GM13976 (cell line): ENCODE data around the gene ZNF648.
"Not testable (repeated sequence)": the region's sequence is repeated elsewhere in the genome, so short reads cannot be mapped to it uniquely, and the experiment has no call there.

Source experiments
- DNase-seq: peaks from one replicate; pipeline ENCODE4 v3.0.0; 2012; ENCODE audit warnings: low spot score
- in situ Hi-C: fragments of 300-500 bp; cut with MboI; formaldehyde crosslinking; loops from one replicate; pipeline ENCODE4 v1.12.0; 2022; ENCODE audit warnings: low sequenced_read_pairs, mixed read lengths, inconsistent platforms; ENCODE audit not compliant: unreplicated experiment
- TF ChIP-seq, protein P1 (sequence below): IDR thresholded peaks from 2 replicates; pipeline ENCODE4 v1.5.1; 2012; ENCODE audit warnings: borderline replicate concordance, mild to moderate bottlenecking; ENCODE audit not compliant: insufficient read depth; ENCODE audit errors: extremely low read depth, missing control alignments, control extremely low read depth

The ZNF648 gene

DNA sequence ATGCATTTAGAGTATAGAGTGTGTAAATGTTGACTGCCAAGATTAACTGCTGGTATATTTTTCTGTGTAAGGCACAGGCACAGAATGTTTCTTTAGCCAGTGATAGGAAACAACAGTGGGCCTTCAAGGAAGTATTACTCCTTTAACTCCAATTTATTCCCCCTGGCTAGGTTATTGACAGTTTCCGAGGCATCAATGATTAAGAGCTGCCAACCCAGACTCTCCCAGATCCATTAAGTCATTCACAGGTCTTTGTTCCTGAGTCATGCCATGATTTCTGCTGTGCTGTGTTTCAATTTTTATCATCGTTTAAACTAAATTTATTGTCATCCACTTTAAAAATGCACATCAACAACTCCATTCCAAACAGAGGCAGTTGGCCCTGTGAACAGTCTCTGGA lies 9.2 kb downstream of the ZNF648 start:
- DNase-seq = no peak
- in situ Hi-C loops = no loop called here
- TF ChIP-seq, protein P1, sequence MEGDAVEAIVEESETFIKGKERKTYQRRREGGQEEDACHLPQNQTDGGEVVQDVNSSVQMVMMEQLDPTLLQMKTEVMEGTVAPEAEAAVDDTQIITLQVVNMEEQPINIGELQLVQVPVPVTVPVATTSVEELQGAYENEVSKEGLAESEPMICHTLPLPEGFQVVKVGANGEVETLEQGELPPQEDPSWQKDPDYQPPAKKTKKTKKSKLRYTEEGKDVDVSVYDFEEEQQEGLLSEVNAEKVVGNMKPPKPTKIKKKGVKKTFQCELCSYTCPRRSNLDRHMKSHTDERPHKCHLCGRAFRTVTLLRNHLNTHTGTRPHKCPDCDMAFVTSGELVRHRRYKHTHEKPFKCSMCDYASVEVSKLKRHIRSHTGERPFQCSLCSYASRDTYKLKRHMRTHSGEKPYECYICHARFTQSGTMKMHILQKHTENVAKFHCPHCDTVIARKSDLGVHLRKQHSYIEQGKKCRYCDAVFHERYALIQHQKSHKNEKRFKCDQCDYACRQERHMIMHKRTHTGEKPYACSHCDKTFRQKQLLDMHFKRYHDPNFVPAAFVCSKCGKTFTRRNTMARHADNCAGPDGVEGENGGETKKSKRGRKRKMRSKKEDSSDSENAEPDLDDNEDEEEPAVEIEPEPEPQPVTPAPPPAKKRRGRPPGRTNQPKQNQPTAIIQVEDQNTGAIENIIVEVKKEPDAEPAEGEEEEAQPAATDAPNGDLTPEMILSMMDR = no peak

DNA sequence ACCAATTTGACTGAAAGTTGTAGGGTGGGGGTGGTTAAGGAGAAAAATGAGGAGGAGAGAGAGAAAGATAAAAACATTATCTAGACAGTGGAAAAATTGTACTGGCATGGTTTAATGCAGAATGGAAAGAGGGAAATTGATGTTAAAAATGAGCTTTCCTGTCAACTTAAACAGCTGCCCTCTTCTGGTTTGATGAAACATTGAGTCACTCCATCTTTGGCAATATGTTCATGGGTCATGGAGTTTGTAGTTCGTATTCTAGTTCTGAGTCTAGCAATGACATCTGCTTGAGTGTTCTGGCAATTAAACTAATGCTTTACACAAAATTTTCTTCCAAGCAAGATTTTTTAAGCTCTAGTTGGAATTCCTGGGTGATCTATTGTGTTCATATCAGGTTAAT lies 9.6 kb downstream of the ZNF648 start:
- TF ChIP-seq, protein P1 = no peak
- DNase-seq = no peak
- in situ Hi-C loops = no loop called here

DNA sequence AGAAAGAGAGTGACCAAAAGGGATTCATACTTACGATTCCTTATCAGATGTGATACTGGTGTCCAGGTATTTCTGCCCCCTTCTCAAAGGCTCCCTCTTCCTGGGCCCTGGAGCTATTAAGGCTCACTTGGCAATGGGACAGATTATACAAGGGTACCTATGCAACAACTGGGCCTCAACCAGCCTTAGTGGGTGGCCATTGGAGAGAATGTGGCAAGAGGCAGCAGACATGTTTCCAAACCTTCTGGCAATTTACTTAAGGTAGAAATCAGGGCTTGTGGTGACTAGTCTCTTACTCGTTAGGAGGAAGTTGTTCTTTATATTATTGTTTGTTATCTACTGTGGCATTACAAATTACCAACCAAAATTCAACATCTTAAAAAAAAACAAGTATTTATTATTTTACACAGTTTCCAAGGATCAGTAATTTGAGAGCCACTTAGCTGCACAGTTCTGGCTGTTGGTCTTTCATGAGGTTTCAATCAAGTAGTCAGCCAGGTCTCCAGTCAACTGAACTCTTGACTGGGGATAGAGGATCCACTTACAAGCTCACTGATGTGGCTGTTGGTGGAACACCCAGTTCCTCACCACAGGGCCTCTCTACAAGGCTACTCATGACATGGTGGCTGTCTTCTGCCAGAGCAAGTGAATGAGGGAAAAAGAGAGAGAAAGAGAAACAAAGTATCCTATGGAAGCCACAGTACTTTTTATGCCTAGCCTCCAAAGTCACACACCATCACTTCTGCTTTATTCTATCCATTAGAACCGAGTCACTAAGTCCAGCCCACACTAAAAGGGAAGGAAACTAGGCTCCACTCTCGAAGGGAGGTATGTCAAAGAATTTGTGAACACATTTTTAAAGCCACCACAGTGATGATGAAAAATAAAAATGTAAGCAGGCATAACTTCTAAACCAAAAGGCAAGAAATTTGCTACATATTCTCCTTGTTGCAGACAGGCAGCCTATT lies 10.7 kb downstream of the ZNF648 start:
- TF ChIP-seq, protein P1 = no peak
- in situ Hi-C loops = no loop called here
- no peak for DNase-seq

DNA sequence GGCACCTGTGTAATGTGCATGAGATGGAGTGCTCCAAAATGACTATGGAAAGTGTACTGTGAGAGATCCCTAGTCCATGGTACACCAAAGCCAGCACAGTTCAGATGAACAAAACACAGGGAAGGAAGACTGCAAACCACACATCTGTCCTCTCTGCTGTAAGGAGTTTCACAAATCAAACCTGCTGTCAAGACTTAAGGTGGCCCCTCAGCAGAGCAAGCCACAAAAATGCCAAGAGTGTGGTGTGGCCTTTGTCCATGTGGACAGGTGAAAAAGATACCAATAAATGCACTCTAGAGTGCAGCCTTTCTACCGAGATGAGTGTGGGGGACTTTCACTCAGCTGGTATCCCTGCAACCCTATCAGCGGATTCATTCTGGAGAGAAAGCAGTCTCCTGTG lies 12.9 kb downstream of the ZNF648 start:
- TF ChIP-seq, protein P1 = no peak
- in situ Hi-C loops = loop anchor here (5.0 kb wide), 1 partner anchor 566 kb away; the partner anchor contains the start of gene CACNA1E
- DNase-seq = no peak

DNA sequence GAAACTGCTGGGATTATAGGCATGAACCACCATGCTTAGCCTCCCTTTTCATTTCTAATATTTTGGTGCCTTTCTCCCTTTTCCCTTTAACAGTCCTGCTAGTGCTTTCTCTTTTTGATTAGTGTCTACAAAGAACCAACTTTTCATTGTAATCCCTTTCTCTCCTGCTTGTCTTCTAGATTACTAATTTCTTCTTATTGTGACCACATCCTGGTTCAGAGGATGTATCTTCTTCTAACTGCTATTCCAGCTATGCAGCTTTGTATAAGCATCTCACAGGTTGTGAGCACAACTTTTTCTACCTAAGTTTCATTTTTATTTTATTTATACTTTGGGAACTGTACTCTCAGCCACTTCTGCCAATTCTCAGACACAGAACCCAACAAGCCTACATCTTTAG lies 14.7 kb downstream of the ZNF648 start:
- DNase-seq = no peak
- in situ Hi-C loops = loop anchor here (5.0 kb wide), 1 partner anchor 564 kb away; the partner anchor contains the start of gene CACNA1E
- TF ChIP-seq, protein P1 = no peak

DNA sequence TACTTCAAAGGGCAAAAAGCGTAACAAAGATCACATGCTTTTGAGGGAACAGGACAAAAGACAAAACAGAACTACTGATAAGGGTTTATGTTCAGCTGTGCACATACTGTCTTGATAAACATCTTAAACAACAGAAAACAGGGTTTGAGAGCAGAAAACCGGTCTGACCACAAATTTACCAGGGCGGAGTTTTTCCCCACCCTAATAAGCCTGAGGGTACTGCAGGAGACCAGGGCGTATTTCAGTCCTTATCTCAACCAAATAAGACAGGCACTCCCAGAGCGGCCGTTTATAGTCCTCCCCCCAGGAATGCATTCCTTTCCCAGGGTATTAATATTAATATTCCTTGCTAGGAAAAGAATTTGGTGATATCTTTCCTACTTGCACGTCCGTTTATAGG lies 16.0 kb downstream of the ZNF648 start:
- DNase-seq = not testable (repeated sequence)
- in situ Hi-C loops = loop anchor here (5.0 kb wide), 1 partner anchor 563 kb away; the partner anchor contains the start of gene CACNA1E

DNA sequence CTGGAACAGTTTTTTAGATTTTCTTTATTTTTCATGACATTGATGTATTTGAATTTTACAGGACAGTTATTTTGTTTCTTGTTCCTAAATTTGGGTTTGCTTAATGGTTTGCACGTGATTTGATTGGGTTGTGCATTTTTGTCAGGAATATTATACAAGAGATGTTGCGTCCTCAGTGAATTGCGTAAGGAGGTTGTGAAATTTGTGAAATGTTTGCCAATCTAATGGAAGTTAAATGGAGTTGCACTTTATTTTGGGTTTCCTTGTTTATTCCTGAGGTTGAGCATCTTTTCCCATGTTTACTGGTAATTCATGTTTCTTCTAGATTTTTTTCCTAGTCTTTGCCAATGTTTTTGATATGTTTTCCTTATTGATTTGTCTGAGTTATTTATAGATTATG lies 19.9 kb downstream of the ZNF648 start:
- TF ChIP-seq, protein P1 = no peak
- no peak for DNase-seq
- in situ Hi-C loops = no loop called here
